HT1080 (cell line): ENCODE data around the gene INPP5K. TPM values are rescaled to one million over a fixed set of nuclear protein-coding genes. Genes with fewer than 3 reads are reported as not detected.

ENCODE experiments used
- total RNA-seq: library from RNA; depleted of rRNA; stranded (reverse); fragments of >200 nt; shearing (Covaris generic); gene quantifications from 2 replicates; pipeline ENCODE4 v1.2.3, GENCODE V29; 2014; rRNA removed

INPP5K gene
- total RNA-seq, 1 experiment from 2014 or later: 46.9 TPM

Other genes with a start within 250 kb of the INPP5K start
- gene BHLHA9, start 246.2 kb downstream of the INPP5K start, total RNA-seq: not detected in 2 replicates
- gene TRARG1, start 236.9 kb downstream of the INPP5K start, total RNA-seq: not detected in 2 replicates
- gene YWHAE, start 116.4 kb downstream of the INPP5K start, total RNA-seq: 320 and 381 TPM in 2 replicates
- 82.8 and 88.5 TPM in 2 replicates for gene CRK, start 60.4 kb downstream of the INPP5K start, total RNA-seq
- 50.6 and 61.0 TPM in 2 replicates for gene MYO1C, start 23.9 kb downstream of the INPP5K start, total RNA-seq
- gene PITPNA, start 46.2 kb upstream of the INPP5K start, total RNA-seq: 37.7 and 48.3 TPM in 2 replicates
- 3.5 and 3.9 TPM in 2 replicates for gene SLC43A2, start 112.2 kb upstream of the INPP5K start, total RNA-seq
- gene SCARF1, start 129.1 kb upstream of the INPP5K start, total RNA-seq: 1.5 and 2.5 TPM in 2 replicates
- gene RILP, start 133.3 kb upstream of the INPP5K start, total RNA-seq: 8.0 and 8.9 TPM in 2 replicates
- gene PRPF8, start 168.3 kb upstream of the INPP5K start, total RNA-seq: 107 and 117 TPM in 2 replicates
- 0.37 and 0.64 TPM in 2 replicates for gene TLCD2, start 193.8 kb upstream of the INPP5K start, total RNA-seq
- gene WDR81, start 208.1 kb upstream of the INPP5K start, total RNA-seq: 8.3 and 9.9 TPM in 2 replicates
- gene SERPINF2, start 226.3 kb upstream of the INPP5K start, total RNA-seq: 2.0 and 2.9 TPM in 2 replicates
- gene SERPINF1, start 245.4 kb upstream of the INPP5K start, total RNA-seq: 2.0 and 2.6 TPM in 2 replicates